HEK293 (cell line): Measurements from ENCODE around the gene RIC3.

ENCODE experiments used
- OSR2 ChIP-seq: fragments of 450-650 bp; formaldehyde crosslinking; IDR thresholded peaks from 2 replicates; pipeline ENCODE4 v1.5.1; 2016; ENCODE audit warnings: missing biosample characterization, missing genetic modification characterization
- WT1 ChIP-seq: fragments of 450-650 bp; formaldehyde crosslinking; IDR thresholded peaks from 2 replicates; pipeline ENCODE4 v1.5.1; 2016; ENCODE audit warnings: missing biosample characterization, missing genetic modification characterization
- ZBTB21 ChIP-seq: fragments of 450-650 bp; formaldehyde crosslinking; IDR thresholded peaks from 2 replicates; pipeline ENCODE4 v1.5.1; 2017; ENCODE audit warnings: missing biosample characterization, missing genetic modification characterization
- ZNF132 ChIP-seq: fragments of 450-650 bp; formaldehyde crosslinking; IDR thresholded peaks from 2 replicates; pipeline ENCODE4 v1.5.1; 2017; ENCODE audit warnings: missing biosample characterization, missing genetic modification characterization, borderline replicate concordance
- ZNF175 ChIP-seq: fragments of 450-650 bp; formaldehyde crosslinking; IDR thresholded peaks from 2 replicates; pipeline ENCODE4 v1.5.1; 2016; ENCODE audit warnings: missing biosample characterization, missing genetic modification characterization
- ZNF324 ChIP-seq: fragments of 450-650 bp; formaldehyde crosslinking; IDR thresholded peaks from 2 replicates; pipeline ENCODE4 v1.5.1; 2016; ENCODE audit warnings: missing biosample characterization, missing genetic modification characterization
- ZNF654 ChIP-seq: fragments of 450-650 bp; formaldehyde crosslinking; IDR thresholded peaks from 2 replicates; pipeline ENCODE4 v1.5.1; 2016; ENCODE audit warnings: low read depth, missing biosample characterization, missing genetic modification characterization
- ZNF747 ChIP-seq: fragments of 450-650 bp; formaldehyde crosslinking; IDR thresholded peaks from 2 replicates; pipeline ENCODE4 v1.5.1; 2016; ENCODE audit warnings: missing biosample characterization, missing genetic modification characterization
- ZNF830 ChIP-seq: fragments of 450-650 bp; IDR thresholded peaks from 2 replicates; pipeline ENCODE4 v1.5.0; 2018; ENCODE audit warnings: missing biosample characterization, missing genetic modification characterization, low read depth, mild to moderate bottlenecking, moderate library complexity
- TF ChIP-seq, protein P1 (sequence below): fragments of 450-650 bp; formaldehyde crosslinking; IDR thresholded peaks from 2 replicates; pipeline ENCODE4 v1.5.1; 2016; ENCODE audit warnings: missing biosample characterization, missing genetic modification characterization
- TF ChIP-seq, protein P2 (sequence below): fragments of 450-650 bp; formaldehyde crosslinking; IDR thresholded peaks from 2 replicates; pipeline ENCODE4 v1.5.1; 2016; ENCODE audit warnings: missing biosample characterization, missing genetic modification characterization
- TF ChIP-seq, protein P3 (sequence below): fragments of 450-650 bp; formaldehyde crosslinking; IDR thresholded peaks from 2 replicates; pipeline ENCODE4 v1.5.1; 2016; ENCODE audit warnings: missing biosample characterization, missing genetic modification characterization

DNA sequence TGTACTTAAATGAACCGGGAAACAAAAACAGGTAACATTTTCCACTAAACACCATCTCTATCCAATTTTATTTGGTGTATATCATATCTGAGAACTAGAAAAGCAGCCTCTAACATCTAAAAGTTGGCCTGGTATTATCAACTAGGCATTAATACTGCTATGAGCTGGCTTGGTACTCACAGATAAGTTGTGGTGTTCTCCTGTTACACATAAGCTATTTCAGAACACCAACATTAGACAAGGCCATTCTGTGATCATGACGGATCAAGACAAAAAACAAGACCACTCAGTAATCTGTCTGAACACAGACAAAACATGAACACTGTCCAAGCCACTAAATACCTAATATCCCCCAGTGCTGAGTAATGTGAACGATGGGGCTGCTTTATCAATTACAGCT is 11.9 kb downstream of the RIC3 start:
- TF ChIP-seq, protein P1, sequence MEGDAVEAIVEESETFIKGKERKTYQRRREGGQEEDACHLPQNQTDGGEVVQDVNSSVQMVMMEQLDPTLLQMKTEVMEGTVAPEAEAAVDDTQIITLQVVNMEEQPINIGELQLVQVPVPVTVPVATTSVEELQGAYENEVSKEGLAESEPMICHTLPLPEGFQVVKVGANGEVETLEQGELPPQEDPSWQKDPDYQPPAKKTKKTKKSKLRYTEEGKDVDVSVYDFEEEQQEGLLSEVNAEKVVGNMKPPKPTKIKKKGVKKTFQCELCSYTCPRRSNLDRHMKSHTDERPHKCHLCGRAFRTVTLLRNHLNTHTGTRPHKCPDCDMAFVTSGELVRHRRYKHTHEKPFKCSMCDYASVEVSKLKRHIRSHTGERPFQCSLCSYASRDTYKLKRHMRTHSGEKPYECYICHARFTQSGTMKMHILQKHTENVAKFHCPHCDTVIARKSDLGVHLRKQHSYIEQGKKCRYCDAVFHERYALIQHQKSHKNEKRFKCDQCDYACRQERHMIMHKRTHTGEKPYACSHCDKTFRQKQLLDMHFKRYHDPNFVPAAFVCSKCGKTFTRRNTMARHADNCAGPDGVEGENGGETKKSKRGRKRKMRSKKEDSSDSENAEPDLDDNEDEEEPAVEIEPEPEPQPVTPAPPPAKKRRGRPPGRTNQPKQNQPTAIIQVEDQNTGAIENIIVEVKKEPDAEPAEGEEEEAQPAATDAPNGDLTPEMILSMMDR (tag by site-specific recombination) = no peak
- no peak for TF ChIP-seq ZNF324 (tag by site-specific recombination)
- TF ChIP-seq, protein P2, sequence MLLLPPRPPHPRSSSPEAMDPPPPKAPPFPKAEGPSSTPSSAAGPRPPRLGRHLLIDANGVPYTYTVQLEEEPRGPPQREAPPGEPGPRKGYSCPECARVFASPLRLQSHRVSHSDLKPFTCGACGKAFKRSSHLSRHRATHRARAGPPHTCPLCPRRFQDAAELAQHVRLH = no peak
- TF ChIP-seq, protein P3, sequence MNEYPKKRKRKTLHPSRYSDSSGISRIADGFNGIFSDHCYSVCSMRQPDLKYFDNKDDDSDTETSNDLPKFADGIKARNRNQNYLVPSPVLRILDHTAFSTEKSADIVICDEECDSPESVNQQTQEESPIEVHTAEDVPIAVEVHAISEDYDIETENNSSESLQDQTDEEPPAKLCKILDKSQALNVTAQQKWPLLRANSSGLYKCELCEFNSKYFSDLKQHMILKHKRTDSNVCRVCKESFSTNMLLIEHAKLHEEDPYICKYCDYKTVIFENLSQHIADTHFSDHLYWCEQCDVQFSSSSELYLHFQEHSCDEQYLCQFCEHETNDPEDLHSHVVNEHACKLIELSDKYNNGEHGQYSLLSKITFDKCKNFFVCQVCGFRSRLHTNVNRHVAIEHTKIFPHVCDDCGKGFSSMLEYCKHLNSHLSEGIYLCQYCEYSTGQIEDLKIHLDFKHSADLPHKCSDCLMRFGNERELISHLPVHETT (tag by site-specific recombination) = no peak
- TF ChIP-seq ZNF132 = no peak
- no peak for TF ChIP-seq OSR2 (tag by site-specific recombination)
- TF ChIP-seq ZBTB21 (tag by site-specific recombination) = no peak
- TF ChIP-seq WT1 (tag by site-specific recombination) = no peak
- TF ChIP-seq ZNF747 (tag by site-specific recombination) = no peak
- TF ChIP-seq ZNF175 (tag by site-specific recombination) = no peak
- TF ChIP-seq ZNF654 = no peak
- TF ChIP-seq ZNF830 (tag by site-specific recombination) = no peak
